ENCODE measurements around the gene MYOC.
"Not testable (repeated sequence)": the region's sequence is repeated elsewhere in the genome, so short reads cannot be mapped to it uniquely, and the experiment has no call there.

Gene MYOC

DNA sequence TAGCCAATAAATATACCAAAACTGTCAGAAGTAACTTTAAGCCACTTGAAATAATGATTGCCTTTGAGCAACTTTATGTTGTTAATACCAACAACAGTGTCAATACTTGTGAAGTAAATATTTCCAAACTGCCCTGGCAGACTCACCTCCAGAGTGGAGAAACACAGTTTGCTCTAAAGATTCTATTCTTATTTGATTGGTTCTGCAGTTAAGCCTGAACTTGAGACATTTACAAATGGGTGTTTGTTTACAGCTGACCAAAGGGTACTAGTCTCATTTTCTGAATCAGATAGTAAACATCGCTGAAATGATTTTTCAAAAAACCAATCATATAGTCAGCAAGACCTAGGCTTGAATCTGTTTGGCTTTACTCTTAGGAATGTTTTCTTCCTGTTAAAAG lies 1.3 kb upstream of the MYOC start:
- no peak for DNase-seq (ENCODE audit: low spot score)

DNA sequence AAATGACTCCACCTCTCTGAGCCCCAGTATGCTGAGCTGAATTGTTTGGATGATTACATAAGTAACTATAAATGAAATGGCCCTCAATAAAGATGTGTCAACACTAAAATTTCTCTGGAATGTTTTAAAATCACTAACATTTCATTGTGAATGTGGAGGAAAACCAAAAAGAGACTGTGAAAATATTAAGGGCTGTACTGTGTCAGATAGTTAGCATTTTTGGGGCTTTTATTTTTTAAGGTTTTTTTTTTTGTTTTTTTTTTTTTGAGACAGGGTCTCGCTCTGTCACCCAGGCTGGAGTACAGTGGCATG lies 6.3 kb downstream of the MYOC start:
- DNase-seq (ENCODE audit: low spot score), result no peak

- peak; percentile 31 for DNase-seq (ENCODE audit: low spot score)
Observed at GRCh38 chr1:171645553-171646248, 6.8 kb downstream of the MYOC start.

- DNase-seq (ENCODE audit: low spot score), result peak; percentile 67
Observed at GRCh38 chr1:171644805-171645483, 7.5 kb downstream of the MYOC start.

DNA sequence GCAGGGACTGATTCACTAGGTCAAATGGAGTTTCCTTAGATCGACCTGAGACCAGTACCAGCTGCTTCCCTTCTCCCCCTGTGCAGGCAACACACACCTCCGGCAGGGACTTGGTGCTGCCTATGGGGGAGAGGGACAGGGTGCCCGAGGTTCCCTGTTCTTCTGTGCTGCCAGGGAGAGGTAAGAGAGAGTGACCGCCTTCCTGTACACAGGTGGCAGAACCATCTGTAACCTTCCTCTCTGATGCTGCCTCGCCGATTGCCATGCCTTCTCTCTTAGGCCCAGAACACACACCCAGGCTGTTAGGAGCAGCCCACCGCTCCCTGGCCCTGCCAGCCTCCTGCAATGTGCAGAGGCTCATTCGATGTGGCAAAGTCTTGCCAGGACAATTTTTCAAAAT lies 9.3 kb downstream of the MYOC start:
- no peak for DNase-seq (ENCODE audit: low spot score)

GRCh38 chr1:171642197-171642596 lies 10.3 kb downstream of the MYOC start:
- DNase-seq (ENCODE audit: low spot score), result no peak

DNA sequence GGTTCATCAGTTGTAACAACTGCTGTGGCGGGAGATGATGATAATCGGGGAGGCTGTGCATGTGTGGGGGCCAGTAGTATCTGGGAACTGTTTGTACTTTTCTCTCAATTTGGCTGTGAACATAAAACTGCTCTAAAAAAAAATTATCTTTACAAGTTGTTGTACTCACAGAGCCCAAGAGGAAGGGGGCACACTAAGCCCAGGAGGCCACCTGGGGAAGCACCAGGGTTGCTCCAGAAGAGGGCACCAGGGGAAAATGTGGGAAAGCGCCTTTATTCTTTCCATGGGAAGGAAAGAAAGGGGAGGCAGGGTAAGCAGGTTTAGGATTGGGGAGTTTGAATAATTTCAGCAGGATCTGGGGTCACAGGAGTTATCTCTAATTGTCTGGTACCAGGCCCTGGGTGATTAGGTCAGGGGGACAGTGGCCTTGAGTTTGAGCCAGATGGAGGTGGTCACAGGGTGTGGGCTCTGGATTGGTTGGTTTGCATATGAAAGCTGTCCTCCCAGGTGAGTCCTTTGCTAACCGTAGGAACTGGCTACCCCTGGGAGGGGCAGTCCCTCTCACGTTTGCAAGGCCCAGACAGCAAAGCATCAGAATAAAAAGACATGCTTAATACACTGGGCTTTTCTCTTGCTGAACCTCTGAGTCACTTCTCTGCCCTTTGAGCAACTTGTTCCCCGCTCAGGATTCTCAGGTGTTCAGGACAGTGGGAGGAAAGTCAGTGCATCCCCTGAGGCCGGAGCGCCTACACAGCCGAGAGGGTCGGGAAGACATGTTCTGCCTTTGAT lies 11.2 kb downstream of the MYOC start:
- DNase-seq (ENCODE audit: low spot score), result no peak

DNA sequence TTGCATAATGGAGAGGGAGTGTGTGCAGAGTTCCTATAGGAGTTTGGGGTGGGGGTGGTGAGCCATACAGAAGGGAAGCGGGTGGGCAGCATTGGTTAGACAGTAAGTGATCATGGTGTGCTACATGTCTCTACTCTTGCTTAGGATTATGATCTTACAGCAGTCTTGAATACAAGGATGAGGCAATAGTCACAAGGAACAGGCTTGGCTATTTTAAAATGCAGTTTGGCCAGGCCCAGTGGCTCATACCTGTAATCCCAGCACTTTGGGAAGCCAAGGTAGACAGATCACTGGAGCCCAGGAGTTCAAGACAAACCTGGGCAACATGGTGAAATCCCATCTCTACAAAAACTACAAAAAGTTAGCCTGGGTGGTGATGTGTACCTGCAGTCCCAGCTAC lies 12.3 kb downstream of the MYOC start:
- DNase-seq (ENCODE audit: low spot score), result no peak

DNA sequence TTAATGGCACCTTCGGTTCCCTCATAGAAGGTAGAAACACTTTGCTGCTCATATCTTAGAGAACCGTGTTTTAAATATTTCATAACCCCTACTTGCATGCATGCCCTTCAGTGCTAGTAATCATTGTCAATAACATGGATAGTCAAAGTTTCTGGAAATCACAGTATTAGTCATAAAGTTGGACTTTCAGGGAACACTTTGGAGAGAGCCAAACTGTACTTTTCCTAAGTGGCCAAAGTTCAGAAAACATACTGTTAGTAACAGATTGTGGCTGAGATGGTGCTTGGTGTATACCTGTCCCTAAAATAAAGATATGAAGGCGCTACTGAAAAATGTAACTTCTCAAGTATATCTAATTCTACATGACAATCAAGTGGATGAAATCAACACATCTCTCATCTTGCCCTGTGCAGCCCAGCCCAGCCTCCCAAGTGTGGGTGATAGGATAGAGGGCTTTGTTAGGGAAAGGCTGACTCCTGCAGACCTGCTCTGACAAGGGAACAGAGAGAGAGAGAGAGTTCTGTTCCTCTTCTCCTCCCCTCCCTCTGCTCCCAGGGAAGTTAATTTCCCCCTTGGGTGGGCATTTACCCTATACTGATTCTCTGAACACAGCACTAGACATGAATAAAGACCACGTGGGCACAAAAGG lies 14.4 kb downstream of the MYOC start:
- DNase-seq (ENCODE audit: low spot score), result no peak

- no peak for DNase-seq (ENCODE audit: low spot score)
Observed at GRCh38 chr1:171636141-171636540, 16.3 kb downstream of the MYOC start.

- no peak for DNase-seq (ENCODE audit: low spot score)
Observed at GRCh38 chr1:171635661-171636060, 16.8 kb downstream of the MYOC start.

DNA sequence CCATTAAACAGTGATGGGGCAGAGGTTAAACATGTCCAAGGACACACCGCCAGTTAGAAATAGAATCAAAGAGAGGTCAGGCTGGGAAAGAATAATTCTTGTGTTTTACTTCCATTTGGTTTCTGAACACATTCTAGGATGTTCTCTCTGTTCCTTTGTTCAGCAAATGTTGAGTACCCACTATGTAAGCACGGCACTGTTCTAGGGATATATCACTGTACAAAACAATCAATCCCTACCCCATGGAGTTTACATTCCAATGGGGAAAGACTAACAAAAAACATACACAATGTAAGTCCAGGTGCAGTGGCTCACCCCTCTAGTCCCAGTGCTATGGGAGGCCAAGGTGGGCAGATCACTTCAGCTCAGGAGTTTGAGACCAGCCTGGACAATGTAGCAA lies 24.3 kb downstream of the MYOC start:
- DNase-seq (ENCODE audit: low spot score), result no peak

DNA sequence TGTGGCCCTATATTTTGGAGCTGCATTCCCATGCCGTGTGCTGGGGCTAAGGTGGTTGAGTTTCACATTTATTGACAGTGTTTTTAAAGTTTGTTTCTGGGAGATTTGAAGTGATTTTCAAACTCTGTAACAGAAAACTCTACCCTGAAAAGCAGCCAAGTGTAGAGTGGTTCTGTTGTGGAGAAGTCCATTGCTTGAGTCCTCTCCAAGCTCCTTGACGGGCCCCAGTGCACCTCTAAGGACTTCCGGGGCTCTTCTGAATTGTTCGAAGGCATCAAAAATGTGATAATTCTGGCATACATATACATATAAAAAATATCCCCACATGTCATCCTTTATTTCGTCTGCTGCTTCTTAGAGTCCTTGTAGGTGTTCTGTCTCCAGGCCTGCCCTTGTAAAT lies 25.5 kb downstream of the MYOC start:
- DNase-seq (ENCODE audit: low spot score), result no peak

GRCh38 chr1:171625225-171625624 lies 27.3 kb downstream of the MYOC start:
- DNase-seq (ENCODE audit: low spot score), result no peak

GRCh38 chr1:171623651-171624331 lies 28.7 kb downstream of the MYOC start:
- no peak for DNase-seq (ENCODE audit: low spot score)

- no peak for DNase-seq (ENCODE audit: low spot score)
Observed at GRCh38 chr1:171622152-171622462, 30.4 kb downstream of the MYOC start, which contains the start of gene MYOCOS. Gene MYOCOS (plus strand): TSS chr1:171622243. CDS start chr1:171623884, 1,641 bp downstream.

GRCh38 chr1:171616586-171616985 lies 35.9 kb downstream of the MYOC start:
- no peak for DNase-seq (ENCODE audit: low spot score)

GRCh38 chr1:171615122-171615906 lies 37.2 kb downstream of the MYOC start:
- DNase-seq (ENCODE audit: low spot score), result not testable (repeated sequence)

GRCh38 chr1:171613282-171613681 lies 39.2 kb downstream of the MYOC start:
- DNase-seq (ENCODE audit: low spot score), result no peak

DNA sequence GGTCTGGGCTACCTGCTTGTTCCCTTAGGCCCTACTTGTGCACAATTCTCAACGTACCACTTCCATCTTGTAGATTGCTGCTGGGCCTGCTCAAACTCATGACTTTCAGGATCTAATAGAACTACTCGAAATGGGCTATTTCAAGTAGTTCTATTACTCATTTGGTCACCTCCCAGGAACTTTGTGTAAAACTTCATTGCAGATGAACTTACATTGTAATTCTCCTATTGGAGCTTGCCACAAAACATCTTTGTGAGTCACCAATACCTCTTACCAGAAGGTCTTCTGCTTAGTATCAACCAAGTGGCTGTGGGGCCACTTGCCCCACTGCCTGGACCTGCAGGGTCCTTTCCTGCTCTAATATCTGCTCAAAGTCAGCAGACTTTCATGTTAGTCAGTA lies 41.2 kb downstream of the MYOC start:
- DNase-seq (ENCODE audit: low spot score), result no peak

DNA sequence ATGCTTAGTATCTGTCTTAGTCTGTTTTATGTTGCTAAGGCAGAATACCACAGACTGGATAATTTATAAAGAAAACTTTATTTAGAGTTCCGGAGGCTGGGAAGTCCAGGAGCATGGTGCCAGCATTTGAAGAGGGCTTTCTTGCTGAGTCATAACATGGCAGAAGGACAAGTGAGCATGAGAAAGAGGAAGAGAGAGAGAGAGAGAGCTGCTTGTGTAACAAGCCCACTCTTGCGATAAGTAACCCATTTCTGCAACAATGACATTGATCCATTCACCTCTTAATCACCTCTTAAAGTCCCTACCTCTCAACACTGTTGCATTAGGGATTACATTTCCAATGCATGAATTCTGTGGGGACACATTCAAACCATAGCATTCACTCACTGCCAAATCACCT lies 42.1 kb downstream of the MYOC start:
- no peak for DNase-seq (ENCODE audit: low spot score)

Measured in putamen (tissue), 1 donor.